Colonic mucosa (tissue), 4 donors: Measurements from ENCODE around the gene PIKFYVE. TPM values are rescaled to one million over a fixed set of nuclear protein-coding genes. Genes with fewer than 3 reads are reported as not detected.
A peak's percentile ranks its signal among the peaks of the same experiment; 100 is the strongest.
"Not testable (repeated sequence)": the region's sequence is repeated elsewhere in the genome, so short reads cannot be mapped to it uniquely, and the experiment has no call there.

Source experiments
- DNase-seq: peaks from one replicate; pipeline ENCODE4 v3.0.0-alpha.2; 2020
- H3K27ac ChIP-seq: fragments of 200-600 bp; one replicate; pipeline ENCODE4 v1.8.0; 2021
- H3K27me3 ChIP-seq: fragments of 200-600 bp; one replicate; pipeline ENCODE4 v1.8.0; 2021
- H3K36me3 ChIP-seq: fragments of 200-600 bp; one replicate; pipeline ENCODE4 v1.8.0; 2021
- H3K4me1 ChIP-seq: fragments of 200-600 bp; one replicate; pipeline ENCODE4 v1.8.0; 2021; ENCODE audit warnings: mild to moderate bottlenecking
- H3K4me3 ChIP-seq: fragments of 200-600 bp; one replicate; pipeline ENCODE4 v1.8.0; 2021
- H3K9ac ChIP-seq, 2 donors: one replicate each; pipeline ENCODE4 v1.7.0; 2013; ENCODE audit warnings: control low read depth in 2 of 2, low read depth in 2 of 2, low read length in 2 of 2
- H3K9me3 ChIP-seq: fragments of 200-600 bp; one replicate; pipeline ENCODE4 v1.8.0; 2021
- intact Hi-C: fragments of 100-400 bp; cut with DNase I; formaldehyde crosslinking; loops from one replicate; pipeline ENCODE4 v1.14.1; 2022
- total RNA-seq, 2 donors: library from RNA; stranded (reverse); fragmentation: NEBNext Ultra II Directional in 1 of 2; extraction: Animal tissue kit (Norgen Biotek cat#: 25700) in 1 of 2; gene quantifications; one replicate each; pipeline ENCODE4 v1.2.1, GENCODE V29; 2021
- TF ChIP-seq, protein P1 (sequence below): fragments of 200-600 bp; IDR thresholded peaks from one replicate; pipeline ENCODE4 v1.8.0; 2022; ENCODE audit warnings: antibody characterized with exemption, mild to moderate bottlenecking
- donor health status: healthy.
- donor health status: DM: no; HTN: no; CAD: no.
- donor health status: DM: no; HTN: no; CAD: no.

The PIKFYVE gene
- total RNA-seq, 2 donors from 2014 or later, result 14.6 to 18.2 TPM

DNA sequence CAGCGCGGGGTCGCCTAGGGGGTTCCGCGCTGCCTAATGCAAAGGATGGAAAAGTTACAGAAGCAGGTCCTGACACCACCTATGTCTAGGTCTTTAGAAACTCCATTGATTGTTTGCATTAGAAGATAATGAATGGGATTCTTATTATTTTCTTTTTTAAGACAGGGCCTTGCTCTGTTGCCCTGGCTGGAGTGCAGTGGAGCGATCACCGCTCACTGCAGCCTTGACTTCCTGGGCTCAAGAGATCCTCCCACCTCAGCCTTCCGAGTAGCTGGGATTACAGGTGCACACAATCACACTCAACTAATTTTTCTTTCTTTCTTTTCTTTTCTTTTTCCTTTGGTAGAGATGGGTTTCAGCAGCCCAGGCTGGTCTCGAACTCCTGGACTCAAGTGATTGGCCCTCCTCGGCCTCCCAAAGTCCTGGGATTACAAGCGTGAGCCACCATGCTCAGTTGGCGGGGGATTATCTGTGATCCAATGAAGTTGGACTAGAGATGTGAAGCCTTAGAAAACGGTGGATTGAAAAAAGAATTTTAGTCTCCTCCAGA lies 10.4 kb upstream of the PIKFYVE start:
- peak overlapping the region; percentile 95 for H3K4me3 ChIP-seq
- peaks cover 5% of the 10 kb centered on the region for H3K4me1 ChIP-seq
- no peaks in the 10 kb centered on the region for H3K36me3 ChIP-seq
- intact Hi-C loops, result loop anchor here (2.0 kb wide), 1 partner anchor 81 kb away; no protein-coding TSS in a partner anchor
- peak overlapping the region; percentile 60 to 64 for H3K9ac ChIP-seq
- H3K27me3 ChIP-seq, result no peaks in the 10 kb centered on the region
- H3K9me3 ChIP-seq, result no peaks in the 10 kb centered on the region
- TF ChIP-seq, protein P1, sequence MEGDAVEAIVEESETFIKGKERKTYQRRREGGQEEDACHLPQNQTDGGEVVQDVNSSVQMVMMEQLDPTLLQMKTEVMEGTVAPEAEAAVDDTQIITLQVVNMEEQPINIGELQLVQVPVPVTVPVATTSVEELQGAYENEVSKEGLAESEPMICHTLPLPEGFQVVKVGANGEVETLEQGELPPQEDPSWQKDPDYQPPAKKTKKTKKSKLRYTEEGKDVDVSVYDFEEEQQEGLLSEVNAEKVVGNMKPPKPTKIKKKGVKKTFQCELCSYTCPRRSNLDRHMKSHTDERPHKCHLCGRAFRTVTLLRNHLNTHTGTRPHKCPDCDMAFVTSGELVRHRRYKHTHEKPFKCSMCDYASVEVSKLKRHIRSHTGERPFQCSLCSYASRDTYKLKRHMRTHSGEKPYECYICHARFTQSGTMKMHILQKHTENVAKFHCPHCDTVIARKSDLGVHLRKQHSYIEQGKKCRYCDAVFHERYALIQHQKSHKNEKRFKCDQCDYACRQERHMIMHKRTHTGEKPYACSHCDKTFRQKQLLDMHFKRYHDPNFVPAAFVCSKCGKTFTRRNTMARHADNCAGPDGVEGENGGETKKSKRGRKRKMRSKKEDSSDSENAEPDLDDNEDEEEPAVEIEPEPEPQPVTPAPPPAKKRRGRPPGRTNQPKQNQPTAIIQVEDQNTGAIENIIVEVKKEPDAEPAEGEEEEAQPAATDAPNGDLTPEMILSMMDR, result no peak
- DNase-seq, result no peak
- peak overlapping the region; percentile 90 for H3K27ac ChIP-seq

- H3K9ac ChIP-seq, result no peak overlapping the region
- no peaks in the 10 kb centered on the region for H3K27me3 ChIP-seq
- H3K4me1 ChIP-seq, result peaks cover 5% of the 10 kb centered on the region
- H3K9me3 ChIP-seq, result no peaks in the 10 kb centered on the region
- TF ChIP-seq, protein P1, result no peak
- intact Hi-C loops, result no loop called here
- no peak for DNase-seq
- H3K4me3 ChIP-seq, result no peak overlapping the region
- H3K27ac ChIP-seq, result peak overlapping the region; percentile 20
- no peaks in the 10 kb centered on the region for H3K36me3 ChIP-seq
These were observed 9.8 kb upstream of the PIKFYVE start for GRCh38 chr2:208256192-208256782.

GRCh38 chr2:208256849-208257813 lies 8.9 kb upstream of the PIKFYVE start:
- H3K9ac ChIP-seq, H3K9me3 ChIP-seq, H3K36me3 ChIP-seq, H3K27me3 ChIP-seq, DNase-seq, intact Hi-C loops, H3K4me3 ChIP-seq, H3K4me1 ChIP-seq: not testable (repeated sequence)
- H3K27ac ChIP-seq, result peak overlapping the region; percentile 20

- TF ChIP-seq, protein P1, result no peak
- H3K27me3 ChIP-seq, result no peaks in the 10 kb centered on the region
- intact Hi-C loops, result no loop called here
These were observed 669 bp upstream of the PIKFYVE start for GRCh38 chr2:208265371-208265800.

DNA sequence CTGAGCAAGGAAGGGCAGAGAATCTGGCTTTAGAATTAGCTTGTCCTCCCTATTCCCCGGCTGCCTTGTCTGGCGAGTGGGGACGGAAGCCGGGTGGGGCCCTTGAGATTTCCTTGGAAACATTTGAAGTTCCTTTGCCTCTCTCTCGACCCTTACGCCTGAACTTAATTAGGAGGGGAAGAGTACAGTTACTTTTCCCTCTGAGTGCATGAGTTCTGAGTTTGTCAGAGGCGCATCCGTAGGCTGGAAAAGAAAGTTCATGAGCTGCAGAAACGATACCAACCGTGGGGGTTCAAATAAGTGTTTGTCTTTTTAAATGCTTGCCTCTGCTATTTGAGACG lies 468 bp downstream of the PIKFYVE start:
- no peaks in the 10 kb centered on the region for H3K9me3 ChIP-seq
- TF ChIP-seq, protein P1, result no peak
- no peak for DNase-seq
- peak overlapping the region; percentile 84 to 86 for H3K9ac ChIP-seq
- peak overlapping the region; percentile 95 for H3K4me3 ChIP-seq
- H3K36me3 ChIP-seq, result no peaks in the 10 kb centered on the region
- H3K27me3 ChIP-seq, result no peaks in the 10 kb centered on the region
- no peaks in the 10 kb centered on the region for H3K4me1 ChIP-seq
- intact Hi-C loops, result no loop called here
- peak overlapping the region; percentile 95 for H3K27ac ChIP-seq

More at GRCh38 chr2:208265371-208265800, 669 bp upstream of the PIKFYVE start:
- Histone ChIP-seq H3K27ac (peak overlapping the region; percentile 95), H3K9ac (peak overlapping the region; percentile 45 to 82), H3K4me3 (peak overlapping the region; percentile 95), H3K36me3 (no peaks in the 10 kb centered on the region), H3K4me1 (no peaks in the 10 kb centered on the region), H3K9me3 (no peaks in the 10 kb centered on the region)
- peak; percentile 40 for DNase-seq
